NB4 (cell line): ENCODE results near the gene RBFOX1.
A peak's percentile ranks its signal among the peaks of the same experiment; 100 is the strongest.

Source experiments
- DNase-seq: peaks from one replicate; pipeline ENCODE4 v3.0.0; 2010; ENCODE audit warnings: low read depth
- H3K4me3 ChIP-seq: one replicate; pipeline ENCODE4 v1.5.1; 2011; ENCODE audit warnings: mild to moderate bottlenecking, low read depth, low read length, moderate library complexity
- MYC ChIP-seq: IDR thresholded peaks from 2 replicates; pipeline ENCODE4 v1.6.1; 2011; ENCODE audit warnings: low read depth, low read length
- POLR2A ChIP-seq: IDR thresholded peaks from 2 replicates; pipeline ENCODE4 v1.6.1; 2011; ENCODE audit warnings: mild to moderate bottlenecking; ENCODE audit not compliant: insufficient read length; ENCODE audit errors: extremely low read depth
- TF ChIP-seq, protein P1 (sequence below): IDR thresholded peaks from one replicate; pipeline ENCODE4 v1.5.1; 2012; ENCODE audit warnings: low read depth, low read length
- TF ChIP-seq, protein P2 (sequence below): IDR thresholded peaks from 2 replicates; pipeline ENCODE4 v1.6.1; 2011; ENCODE audit warnings: low read depth, low read length

Gene RBFOX1

DNA sequence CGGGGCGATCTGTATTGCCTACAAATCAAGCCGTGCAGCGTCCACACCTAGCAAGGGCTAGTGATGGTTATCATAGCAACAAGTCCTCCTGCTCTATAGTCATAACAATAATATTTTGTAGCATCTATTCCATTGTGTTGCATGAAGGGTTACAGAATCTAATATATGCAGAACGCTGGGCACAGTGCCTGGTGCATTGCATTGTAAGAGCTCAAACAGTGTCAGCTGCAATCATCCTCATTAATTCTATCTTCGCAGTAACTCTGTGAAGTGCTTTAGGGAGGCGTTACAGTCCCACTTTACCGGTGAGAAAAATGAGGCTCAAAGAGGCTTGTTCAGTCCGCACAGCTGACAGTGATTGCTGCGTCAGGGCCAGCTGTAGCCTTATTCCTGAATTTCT is 149.4 kb downstream of the RBFOX1 start:
- no peak for DNase-seq
- TF ChIP-seq MYC (no peak), POLR2A (no peak)
- TF ChIP-seq, protein P1, sequence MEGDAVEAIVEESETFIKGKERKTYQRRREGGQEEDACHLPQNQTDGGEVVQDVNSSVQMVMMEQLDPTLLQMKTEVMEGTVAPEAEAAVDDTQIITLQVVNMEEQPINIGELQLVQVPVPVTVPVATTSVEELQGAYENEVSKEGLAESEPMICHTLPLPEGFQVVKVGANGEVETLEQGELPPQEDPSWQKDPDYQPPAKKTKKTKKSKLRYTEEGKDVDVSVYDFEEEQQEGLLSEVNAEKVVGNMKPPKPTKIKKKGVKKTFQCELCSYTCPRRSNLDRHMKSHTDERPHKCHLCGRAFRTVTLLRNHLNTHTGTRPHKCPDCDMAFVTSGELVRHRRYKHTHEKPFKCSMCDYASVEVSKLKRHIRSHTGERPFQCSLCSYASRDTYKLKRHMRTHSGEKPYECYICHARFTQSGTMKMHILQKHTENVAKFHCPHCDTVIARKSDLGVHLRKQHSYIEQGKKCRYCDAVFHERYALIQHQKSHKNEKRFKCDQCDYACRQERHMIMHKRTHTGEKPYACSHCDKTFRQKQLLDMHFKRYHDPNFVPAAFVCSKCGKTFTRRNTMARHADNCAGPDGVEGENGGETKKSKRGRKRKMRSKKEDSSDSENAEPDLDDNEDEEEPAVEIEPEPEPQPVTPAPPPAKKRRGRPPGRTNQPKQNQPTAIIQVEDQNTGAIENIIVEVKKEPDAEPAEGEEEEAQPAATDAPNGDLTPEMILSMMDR, result no peak
- TF ChIP-seq, protein P2, sequence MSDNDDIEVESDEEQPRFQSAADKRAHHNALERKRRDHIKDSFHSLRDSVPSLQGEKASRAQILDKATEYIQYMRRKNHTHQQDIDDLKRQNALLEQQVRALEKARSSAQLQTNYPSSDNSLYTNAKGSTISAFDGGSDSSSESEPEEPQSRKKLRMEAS, result no peak
- no peak overlapping the region for H3K4me3 ChIP-seq

DNA sequence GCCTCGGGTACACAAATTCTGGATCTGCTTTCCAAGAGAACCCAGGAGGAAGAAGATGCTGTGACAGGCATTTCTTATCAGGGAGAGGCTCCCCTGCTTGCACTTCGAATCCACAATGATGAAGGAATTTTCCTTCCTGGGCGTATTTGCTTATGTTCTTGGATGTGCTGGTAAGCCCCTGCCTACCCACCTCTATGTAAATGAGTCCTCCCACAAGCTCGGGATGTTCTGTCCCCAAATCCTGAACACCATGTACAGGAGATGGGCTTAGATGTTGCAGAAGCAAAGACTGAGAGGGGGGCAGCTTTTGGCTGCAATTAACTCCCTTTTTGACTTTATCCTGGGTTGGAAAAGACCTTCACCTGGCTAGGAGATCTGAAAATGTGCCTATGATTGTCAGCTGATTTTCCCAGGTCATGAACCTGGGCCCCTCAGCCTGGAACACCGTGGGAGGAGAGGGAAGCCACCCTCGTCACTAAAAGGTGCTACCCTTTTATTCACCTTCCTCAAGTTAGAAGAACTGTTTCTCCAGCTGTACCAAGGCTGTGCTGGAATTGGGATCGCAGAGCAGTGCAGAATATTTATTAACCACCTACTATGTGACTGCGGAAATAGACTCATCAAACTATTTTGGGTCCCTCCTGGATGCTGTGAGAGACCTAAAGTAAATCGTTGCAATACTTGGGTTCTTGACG is 150.1 kb downstream of the RBFOX1 start:
- TF ChIP-seq, protein P2, result no peak
- TF ChIP-seq POLR2A (no peak), MYC (no peak)
- TF ChIP-seq, protein P1, result no peak
- H3K4me3 ChIP-seq, result no peak overlapping the region
- DNase-seq, result no peak

DNA sequence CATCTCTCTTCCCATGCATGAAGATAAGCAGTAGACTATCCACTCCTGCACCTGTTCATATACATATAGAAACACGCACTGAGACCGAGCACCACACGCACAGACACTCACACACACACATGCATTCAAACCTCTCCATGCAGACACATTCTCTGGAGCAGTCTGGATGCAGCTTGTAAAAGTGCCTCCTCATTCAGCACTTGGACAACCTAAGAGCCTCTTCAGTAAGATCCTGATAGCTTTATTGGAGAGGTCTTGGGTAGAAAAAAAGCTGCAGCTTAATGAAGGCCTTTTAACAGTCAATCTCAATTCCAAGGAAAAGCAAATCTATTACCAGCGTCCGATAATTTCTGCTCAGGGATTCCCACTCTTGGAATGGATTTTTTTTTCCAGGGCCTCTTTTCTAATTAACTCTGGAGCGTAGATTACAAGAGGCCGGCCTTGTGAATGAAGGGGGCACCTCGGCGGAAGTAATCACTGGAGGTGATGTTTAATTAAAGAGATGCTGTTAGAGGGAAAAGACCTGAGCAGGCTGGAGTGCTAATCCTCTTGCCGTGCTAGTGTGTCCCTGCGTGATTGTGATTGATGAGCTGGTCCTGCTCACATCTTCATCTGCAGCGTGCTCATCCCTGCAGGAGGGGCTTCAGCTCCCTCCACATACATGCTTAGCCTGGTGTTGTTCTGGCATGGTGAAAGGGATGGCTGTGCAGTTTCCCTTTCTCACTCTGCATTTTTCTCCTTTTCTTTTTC is 155.1 kb downstream of the RBFOX1 start:
- H3K4me3 ChIP-seq, result no peak overlapping the region
- TF ChIP-seq, protein P1, result no peak
- no peak for TF ChIP-seq POLR2A
- no peak for DNase-seq

DNA sequence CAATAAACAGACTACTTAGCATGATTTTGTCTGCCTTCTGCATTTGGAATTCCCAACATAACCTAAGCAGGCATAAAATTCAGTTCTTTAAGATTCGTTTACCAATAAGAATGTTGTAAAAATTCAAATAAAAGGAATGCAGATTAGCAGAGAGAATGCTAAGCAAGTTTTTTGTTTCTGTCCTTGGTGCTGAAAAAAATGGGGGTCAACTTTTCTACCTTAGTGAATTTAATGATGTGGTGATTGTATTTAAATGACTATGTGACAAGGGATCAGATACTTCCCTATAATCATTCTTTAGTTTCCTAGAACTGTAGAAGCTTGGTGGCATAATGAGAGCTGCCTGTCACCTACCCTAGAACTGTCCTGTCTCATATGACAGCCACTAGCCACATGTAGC is 159.5 kb downstream of the RBFOX1 start:
- DNase-seq, result peak; percentile 3
- H3K4me3 ChIP-seq, result no peak overlapping the region
- TF ChIP-seq POLR2A, result no peak

DNA sequence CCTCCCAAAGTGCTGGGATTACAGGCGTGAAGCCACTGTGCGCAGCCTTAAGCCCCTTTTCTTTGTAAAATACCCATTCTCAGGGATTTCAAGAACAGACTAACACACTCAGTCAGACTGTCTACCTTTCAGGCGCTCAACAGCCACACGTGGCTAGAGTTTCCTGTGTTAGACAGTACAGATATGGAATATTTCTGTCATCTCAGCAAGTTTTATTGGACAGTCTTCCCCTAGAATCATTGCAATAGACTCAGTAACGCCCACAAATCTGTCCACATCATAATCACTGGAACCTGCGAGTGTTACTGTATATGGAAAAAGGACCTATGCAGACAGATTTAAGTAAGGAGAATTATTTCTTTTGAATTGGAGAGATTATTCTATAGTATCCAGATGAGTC is 160.5 kb downstream of the RBFOX1 start:
- TF ChIP-seq MYC (no peak), POLR2A (no peak)
- TF ChIP-seq, protein P2, result no peak
- TF ChIP-seq, protein P1, result no peak
- H3K4me3 ChIP-seq, result no peak overlapping the region
- DNase-seq, result no peak

DNA sequence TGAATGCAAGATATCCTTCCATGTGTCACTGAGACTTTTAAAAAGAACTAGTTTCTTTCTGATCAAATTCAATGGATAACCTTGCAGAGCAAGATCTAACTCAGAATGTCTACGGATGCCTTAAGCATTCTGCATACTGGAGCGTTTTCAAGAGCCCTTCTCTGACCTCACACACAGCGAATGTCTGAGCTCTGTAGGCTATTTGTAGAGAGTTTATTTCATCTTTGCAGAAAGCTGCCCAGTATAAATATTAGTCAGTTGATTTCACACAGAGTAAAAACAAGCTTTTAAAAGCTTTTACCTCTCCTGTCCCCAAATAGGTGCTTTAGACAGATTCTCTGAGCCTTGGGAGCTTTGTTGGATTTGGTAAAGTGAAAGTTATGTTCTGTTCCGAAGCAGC is 165.0 kb downstream of the RBFOX1 start:
- TF ChIP-seq MYC, result no peak
- no peak for TF ChIP-seq POLR2A
- TF ChIP-seq, protein P2, result no peak
- TF ChIP-seq, protein P1, result no peak
- DNase-seq, result no peak
- no peak overlapping the region for H3K4me3 ChIP-seq
